WTC11 (cell line): Measurements from ENCODE around the gene FDXR.

Experiments used
- CBFB ChIP-seq: sonication (generic); formaldehyde crosslinking; IDR thresholded peaks from 2 replicates; pipeline ENCODE4 v1.8.1; 2022; ENCODE audit warnings: mild to moderate bottlenecking, low read depth, missing genetic modification reagents
- CREM ChIP-seq: sonication (generic); formaldehyde crosslinking; IDR thresholded peaks from 2 replicates; pipeline ENCODE4 v1.8.1; 2022; ENCODE audit warnings: mild to moderate bottlenecking, missing genetic modification reagents, moderate library complexity
- CTCF ChIP-seq: fragments of 200-600 bp; IDR thresholded peaks from 2 replicates; pipeline ENCODE4 v1.8.0; 2022; ENCODE audit warnings: antibody characterized with exemption
- ELF4 ChIP-seq: sonication (generic); formaldehyde crosslinking; IDR thresholded peaks from 2 replicates; pipeline ENCODE4 v1.8.1; 2022; ENCODE audit warnings: low read depth, mild to moderate bottlenecking, moderate library complexity, missing genetic modification reagents
- ESRRA ChIP-seq: sonication (generic); formaldehyde crosslinking; IDR thresholded peaks from 2 replicates; pipeline ENCODE4 v1.8.1; 2022; ENCODE audit warnings: mild to moderate bottlenecking, missing genetic modification reagents, borderline replicate concordance
- FOXJ3 ChIP-seq: sonication (generic); formaldehyde crosslinking; IDR thresholded peaks from 2 replicates; pipeline ENCODE4 v1.9.0; 2021; ENCODE audit warnings: missing genetic modification reagents, mild to moderate bottlenecking, borderline replicate concordance
- JUN ChIP-seq: sonication (generic); formaldehyde crosslinking; IDR thresholded peaks from 2 replicates; pipeline ENCODE4 v1.8.0; 2023; ENCODE audit warnings: mild to moderate bottlenecking, missing genetic modification reagents
- PREB ChIP-seq: sonication (generic); formaldehyde crosslinking; IDR thresholded peaks from 2 replicates; pipeline ENCODE4 v1.8.1; 2022; ENCODE audit warnings: mild to moderate bottlenecking, missing genetic modification reagents, moderate library complexity, borderline replicate concordance
- RORB ChIP-seq: fragments of 250-450 bp; sonication (Bioruptor Pico); IDR thresholded peaks from 2 replicates; pipeline ENCODE4 v1.9.0; 2021; ENCODE audit warnings: mild to moderate bottlenecking
- SMAD4 ChIP-seq: sonication (generic); formaldehyde crosslinking; IDR thresholded peaks from 2 replicates; pipeline ENCODE4 v1.8.0; 2022; ENCODE audit warnings: mild to moderate bottlenecking, missing genetic modification reagents
- SP1 ChIP-seq: sonication (generic); formaldehyde crosslinking; conservative IDR thresholded peaks from 2 replicates; pipeline ENCODE4 v1.8.1; 2022; ENCODE audit warnings: missing genetic modification reagents
- STAT6 ChIP-seq: sonication (generic); formaldehyde crosslinking; conservative IDR thresholded peaks from 2 replicates; pipeline ENCODE4 v1.8.1; 2023; ENCODE audit warnings: mild to moderate bottlenecking, low read depth, missing genetic modification reagents, moderate library complexity
- USF2 ChIP-seq: sonication (generic); formaldehyde crosslinking; IDR thresholded peaks from 2 replicates; pipeline ENCODE4 v1.8.1; 2023; ENCODE audit warnings: mild to moderate bottlenecking, missing genetic modification reagents, moderate library complexity

GRCh38 chr17:74865504-74866197, 7.1 kb downstream of the FDXR start:
- TF ChIP-seq USF2 (CRISPR knock-in tag), result no peak
- no peak for TF ChIP-seq CTCF
- no peak for TF ChIP-seq JUN (CRISPR knock-in tag)
- no peak for TF ChIP-seq CBFB (CRISPR knock-in tag)
- TF ChIP-seq ESRRA (CRISPR knock-in tag), result no peak
- no peak for TF ChIP-seq CREM (CRISPR knock-in tag)
- no peak for TF ChIP-seq ELF4 (CRISPR knock-in tag)
- TF ChIP-seq SMAD4, result no peak
- no peak for TF ChIP-seq FOXJ3 (CRISPR knock-in tag)
- no peak for TF ChIP-seq SP1 (CRISPR knock-in tag)
- TF ChIP-seq PREB, result no peak
- no peak for TF ChIP-seq RORB (CRISPR knock-in tag)
- TF ChIP-seq STAT6 (CRISPR knock-in tag), result no peak
